ENCODE data around the gene BPTF.
"Not testable (repeated sequence)": the region's sequence is repeated elsewhere in the genome, so short reads cannot be mapped to it uniquely, and the experiment has no call there.

BPTF gene

GRCh38 chr17:67833946-67834631 is 8.8 kb downstream of the BPTF start:
- DNase-seq = no peak

DNA sequence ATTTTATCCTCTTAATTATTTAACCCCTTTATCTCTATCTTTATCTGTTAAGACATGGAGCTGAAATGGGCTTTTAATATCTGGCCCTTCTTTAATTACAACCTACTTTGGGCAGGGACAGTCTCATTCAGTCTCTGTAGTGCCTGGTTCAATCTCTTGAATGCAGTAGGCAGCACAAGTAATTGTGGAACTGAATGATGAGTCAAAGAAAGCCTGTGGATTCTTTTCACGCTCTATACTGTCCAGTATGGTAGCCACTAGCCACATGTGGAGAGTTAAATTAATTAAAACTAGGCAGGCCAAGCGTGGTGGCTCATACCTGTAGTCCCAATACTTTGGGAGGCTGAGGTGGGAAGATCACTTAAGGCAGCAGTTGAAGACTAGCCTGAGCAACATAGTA is 9.3 kb downstream of the BPTF start:
- DNase-seq = no peak

- no peak for DNase-seq
Measured at GRCh38 chr17:67836205-67836987, 11.1 kb downstream of the BPTF start.

DNA sequence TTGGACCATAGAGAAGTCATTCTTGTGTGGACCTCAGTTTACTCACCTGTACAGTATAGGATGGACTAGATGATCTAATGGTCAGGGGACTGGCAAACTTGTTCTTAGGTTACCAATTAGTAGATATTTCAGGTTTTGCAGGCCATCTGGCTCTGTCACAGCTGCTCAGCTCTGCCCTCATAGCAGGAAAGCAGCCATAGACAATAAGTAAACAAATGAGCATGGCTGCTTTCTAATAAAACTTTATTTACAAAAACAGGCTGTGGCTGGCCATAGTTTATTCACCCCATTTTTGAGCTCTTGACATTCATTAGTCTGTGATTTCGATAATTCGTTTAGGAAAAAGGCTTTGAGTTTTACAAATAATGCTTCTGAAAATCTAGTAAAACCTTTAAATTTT is 12.7 kb downstream of the BPTF start:
- DNase-seq = peak; percentile 37

DNA sequence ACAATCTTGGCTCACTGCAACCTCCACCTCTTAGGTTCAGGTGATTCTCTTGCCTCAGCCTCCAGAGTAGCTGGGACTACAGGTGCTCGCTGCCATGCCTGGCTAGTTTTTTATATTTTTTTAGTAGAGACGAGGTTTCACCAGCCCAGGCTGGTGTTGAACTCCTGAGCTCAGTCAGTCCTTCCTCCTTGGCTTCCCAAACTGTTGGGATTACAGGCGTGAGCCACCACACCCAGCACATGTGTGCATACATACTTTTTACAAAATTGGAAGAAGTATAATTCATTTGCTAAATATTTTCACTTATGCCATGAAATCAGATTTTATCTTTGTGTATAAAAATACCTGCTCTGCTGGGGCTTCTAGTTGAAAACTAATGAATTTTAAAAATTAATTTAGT is 13.2 kb downstream of the BPTF start:
- DNase-seq = no peak

GRCh38 chr17:67841992-67842391 is 16.7 kb downstream of the BPTF start:
- DNase-seq = no peak

GRCh38 chr17:67842648-67843047 is 17.3 kb downstream of the BPTF start:
- no peak for DNase-seq

DNA sequence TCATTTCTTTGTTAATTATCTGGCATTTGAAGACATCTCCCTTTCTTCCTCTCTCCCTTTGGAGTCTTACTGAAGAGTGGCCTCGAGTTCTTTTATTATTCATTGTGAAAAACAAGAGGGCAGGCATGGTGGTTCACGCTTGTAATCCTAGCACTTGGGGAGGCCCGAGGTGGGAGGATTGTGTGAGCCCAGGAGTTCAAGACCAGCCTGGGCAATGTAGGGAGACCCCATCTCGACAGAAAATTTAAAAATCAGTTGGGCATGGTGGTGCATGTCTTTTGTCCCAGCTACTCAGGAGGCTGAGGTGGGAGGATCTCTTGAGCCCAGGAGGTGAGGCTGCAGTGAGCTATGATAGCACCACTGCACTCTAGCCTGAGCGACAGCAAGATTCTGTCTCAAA is 20.1 kb downstream of the BPTF start:
- DNase-seq = no peak

DNA sequence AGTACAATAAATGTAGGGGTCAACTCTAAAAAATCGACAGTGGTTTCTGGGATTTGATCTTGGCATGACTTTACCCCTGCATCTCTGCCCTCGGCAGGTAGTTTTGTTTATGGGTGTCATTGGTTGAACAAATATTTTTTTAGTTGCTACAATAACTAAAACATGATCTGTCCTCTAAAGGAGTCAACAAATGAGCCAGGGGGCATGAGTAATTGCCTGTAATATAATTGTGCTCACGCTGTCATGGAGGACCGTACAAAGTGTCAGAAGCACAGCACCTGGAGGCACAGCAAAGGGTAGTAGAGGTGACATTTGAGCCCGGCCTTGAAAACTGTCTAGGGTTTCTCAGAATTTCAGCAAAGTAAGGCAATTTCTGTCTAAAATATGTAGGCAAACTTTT is 22.9 kb downstream of the BPTF start:
- DNase-seq = not testable (repeated sequence)

- not testable (repeated sequence) for DNase-seq
Measured at GRCh38 chr17:67848846-67849245, 23.5 kb downstream of the BPTF start.

GRCh38 chr17:67850991-67851631 is 25.8 kb downstream of the BPTF start:
- DNase-seq = no peak

DNA sequence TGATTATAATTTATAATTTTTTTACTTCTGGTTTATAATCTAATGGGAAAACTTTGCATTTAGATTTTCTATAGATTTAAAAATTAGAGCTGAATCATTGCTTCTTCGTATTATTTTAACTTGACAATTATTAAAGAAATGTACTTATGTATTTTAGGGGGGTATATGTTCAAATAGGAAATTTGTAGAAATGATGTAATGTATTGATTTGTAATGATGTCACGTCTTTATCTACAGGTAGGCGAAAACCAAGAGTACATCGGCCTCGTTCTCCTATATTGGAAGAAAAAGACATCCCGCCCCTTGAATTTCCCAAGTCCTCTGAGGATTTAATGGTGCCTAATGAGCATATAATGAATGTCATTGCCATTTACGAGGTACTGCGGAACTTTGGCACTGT is 28.4 kb downstream of the BPTF start:
- no peak for DNase-seq

GRCh38 chr17:67854378-67854777 is 29.1 kb downstream of the BPTF start:
- no peak for DNase-seq

- DNase-seq = no peak
Measured at GRCh38 chr17:67855504-67856324, 30.4 kb downstream of the BPTF start.

- DNase-seq = not testable (repeated sequence)
Measured at GRCh38 chr17:67856402-67856801, 31.1 kb downstream of the BPTF start.

- no peak for DNase-seq
Measured at GRCh38 chr17:67862614-67863217, 37.4 kb downstream of the BPTF start.

DNA sequence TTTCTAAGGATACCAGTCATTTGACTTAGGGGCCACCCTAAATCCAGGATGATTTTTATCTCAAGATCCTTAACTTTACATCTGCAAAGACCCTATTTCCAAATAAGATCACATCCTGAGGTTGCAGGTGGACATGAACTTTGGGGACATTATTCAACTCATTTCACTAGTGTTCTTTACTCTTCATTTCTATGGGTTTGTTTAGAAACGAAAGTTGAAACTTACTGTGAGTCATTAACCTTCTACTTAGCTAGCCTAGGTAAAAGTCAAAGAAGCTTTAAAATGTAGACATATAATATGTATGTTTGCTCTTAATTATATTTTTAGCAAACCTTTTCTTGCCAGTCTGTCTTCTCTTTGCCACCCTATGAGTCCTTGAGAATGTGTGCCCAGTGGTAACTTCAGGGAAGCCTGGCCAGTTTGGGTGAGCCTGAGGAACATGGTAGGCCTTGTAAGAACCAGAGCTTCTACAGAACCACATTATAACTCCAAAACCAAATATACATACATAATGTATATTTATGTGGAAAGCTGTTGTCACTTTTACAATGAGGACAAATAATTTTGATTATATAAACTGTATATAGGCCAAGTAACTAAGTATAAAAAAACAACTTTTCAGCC is 38.4 kb downstream of the BPTF start:
- DNase-seq = no peak

GRCh38 chr17:67865438-67865837 is 40.1 kb downstream of the BPTF start:
- no peak for DNase-seq

- DNase-seq = no peak
Measured at GRCh38 chr17:67867591-67867990, 42.3 kb downstream of the BPTF start.

DNA sequence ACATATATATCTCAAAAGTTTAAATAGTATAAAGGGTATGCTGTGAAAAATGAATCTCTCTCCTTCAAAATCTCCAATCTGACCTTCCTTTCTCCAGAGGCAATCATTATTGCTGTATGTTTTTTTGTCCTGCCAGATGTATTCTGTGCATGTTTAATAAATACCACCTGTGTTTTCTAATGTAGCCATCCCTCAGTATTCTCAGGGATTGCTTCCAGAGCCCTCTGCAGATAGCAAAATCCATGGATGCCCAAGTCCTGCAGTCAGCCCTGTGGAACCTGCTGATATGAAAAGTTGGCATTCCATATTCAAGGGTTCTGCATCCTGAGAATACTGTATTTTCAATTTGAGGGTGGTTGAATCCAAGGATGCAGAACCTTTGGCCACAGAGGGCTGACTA is 42.9 kb downstream of the BPTF start:
- no peak for DNase-seq

DNA sequence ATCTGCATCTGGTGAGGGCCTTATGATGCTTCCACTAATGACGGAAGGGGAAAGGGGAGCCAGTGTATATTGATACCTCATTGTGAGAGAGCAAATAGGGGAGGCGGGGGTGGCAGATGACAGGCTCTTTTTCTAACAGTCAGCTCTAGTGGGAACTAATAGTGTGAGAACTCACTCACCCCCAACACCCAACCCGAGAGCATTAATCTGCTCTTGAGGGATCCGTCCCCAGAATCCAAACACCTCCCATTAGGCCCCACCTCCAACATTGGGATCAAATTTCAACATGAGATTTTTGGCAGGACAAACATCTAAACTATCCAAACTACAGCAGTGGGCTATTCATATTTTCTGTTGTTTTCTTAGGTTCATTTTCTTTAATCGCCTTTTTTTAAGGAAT is 54.4 kb downstream of the BPTF start:
- peak; percentile 46 for DNase-seq

DNA sequence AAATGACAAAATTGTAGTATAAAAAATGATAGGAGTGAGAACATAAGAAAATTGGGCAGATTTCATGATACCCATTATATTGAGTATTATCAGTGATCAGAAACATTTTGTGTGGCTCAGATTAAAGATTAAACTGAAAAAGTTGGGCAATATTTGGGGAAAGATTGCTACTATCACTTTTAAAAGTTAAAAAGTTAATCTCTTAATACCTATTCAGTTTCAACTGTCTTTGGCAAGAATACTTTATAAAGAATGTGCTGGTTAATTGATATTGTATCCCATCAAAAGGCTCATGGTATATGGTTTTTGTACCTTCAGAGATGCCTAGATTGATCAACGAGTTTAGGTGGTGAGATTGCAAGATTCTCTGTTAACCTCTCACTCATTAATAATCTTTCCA is 55.8 kb downstream of the BPTF start:
- DNase-seq = no peak

Data from NCI-H2171 treated with DMSO at 0.1 percent for 48 hours (cell line).